Anterior cingulate cortex (tissue), 58 donors: ENCODE measurements around the gene ATP6V1F.

ENCODE experiments used
- DNase-seq, 58 donors: peaks; one replicate each; lab custom pipeline; 2025; lab: John Stamatoyannopoulos, UW

Gene ATP6V1F

DNA sequence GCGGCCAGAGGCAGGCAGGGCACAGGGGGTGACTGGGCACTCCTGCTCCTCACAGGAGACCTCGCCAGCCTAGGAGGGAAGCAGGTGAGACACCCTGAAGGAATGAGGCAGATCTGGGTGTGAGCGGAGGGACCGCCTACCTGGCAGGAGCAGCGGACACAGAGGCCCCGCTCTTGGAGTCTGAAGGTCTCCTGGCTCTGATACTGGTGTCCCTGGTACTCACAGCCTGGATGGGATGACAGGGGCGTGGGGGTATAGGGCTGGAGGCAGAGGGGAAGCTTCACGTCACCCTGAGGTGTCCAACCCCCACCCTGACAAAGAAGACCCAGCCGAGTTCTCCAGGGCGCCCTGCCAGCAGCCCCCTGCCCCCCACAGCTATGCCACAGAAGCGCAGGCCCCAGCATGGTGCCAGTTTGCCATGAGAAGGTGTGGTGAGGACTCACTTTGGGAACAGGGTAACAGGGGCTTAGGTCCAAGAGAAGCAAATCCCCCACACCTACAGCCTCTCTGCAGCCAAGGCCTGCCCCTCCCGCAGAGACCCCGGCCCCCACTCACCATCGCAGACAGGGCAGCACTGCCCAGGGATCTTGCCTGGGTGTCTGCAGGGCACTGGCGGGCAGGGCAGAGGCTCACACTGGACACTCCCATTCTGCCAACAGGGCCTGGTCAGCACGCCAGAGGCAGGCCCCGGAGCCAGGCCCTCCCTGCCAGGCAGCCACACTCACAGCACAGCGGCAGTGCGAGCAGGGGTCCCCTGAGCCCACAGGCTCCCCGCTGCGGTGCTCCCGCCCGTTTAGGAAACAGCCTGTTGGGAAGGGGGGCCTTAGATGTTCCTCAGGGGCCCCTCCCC lies 30.8 kb downstream of the ATP6V1F start:
- no peak for DNase-seq

DNA sequence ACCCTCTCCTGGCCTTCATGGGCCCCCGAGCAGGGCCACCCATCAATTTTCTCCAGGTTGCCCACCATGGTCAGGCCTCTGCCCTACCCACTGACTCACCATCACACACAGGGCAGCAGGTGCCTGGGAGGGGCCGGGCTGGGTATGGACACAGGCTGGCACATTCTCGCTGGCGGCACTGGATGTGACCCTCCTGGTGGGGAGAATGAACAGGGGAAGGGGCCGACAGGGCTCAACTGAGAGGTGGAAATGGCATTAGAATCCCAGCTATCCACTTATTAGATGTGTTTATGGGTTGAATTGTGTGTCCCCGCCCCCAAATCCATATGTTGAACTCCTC lies 31.4 kb downstream of the ATP6V1F start:
- DNase-seq: no peak

GRCh38 chr7:128895320-128895719 lies 32.7 kb downstream of the ATP6V1F start:
- no peak for DNase-seq

- DNase-seq: no peak
Measured at GRCh38 chr7:128899392-128899791, 36.7 kb downstream of the ATP6V1F start.

GRCh38 chr7:128900237-128900636 lies 37.6 kb downstream of the ATP6V1F start:
- DNase-seq: no peak

- DNase-seq: no peak
Measured at GRCh38 chr7:128902761-128903585, 40.3 kb downstream of the ATP6V1F start.

- DNase-seq: no peak
Measured at GRCh38 chr7:128903621-128904361, 41.1 kb downstream of the ATP6V1F start.

DNA sequence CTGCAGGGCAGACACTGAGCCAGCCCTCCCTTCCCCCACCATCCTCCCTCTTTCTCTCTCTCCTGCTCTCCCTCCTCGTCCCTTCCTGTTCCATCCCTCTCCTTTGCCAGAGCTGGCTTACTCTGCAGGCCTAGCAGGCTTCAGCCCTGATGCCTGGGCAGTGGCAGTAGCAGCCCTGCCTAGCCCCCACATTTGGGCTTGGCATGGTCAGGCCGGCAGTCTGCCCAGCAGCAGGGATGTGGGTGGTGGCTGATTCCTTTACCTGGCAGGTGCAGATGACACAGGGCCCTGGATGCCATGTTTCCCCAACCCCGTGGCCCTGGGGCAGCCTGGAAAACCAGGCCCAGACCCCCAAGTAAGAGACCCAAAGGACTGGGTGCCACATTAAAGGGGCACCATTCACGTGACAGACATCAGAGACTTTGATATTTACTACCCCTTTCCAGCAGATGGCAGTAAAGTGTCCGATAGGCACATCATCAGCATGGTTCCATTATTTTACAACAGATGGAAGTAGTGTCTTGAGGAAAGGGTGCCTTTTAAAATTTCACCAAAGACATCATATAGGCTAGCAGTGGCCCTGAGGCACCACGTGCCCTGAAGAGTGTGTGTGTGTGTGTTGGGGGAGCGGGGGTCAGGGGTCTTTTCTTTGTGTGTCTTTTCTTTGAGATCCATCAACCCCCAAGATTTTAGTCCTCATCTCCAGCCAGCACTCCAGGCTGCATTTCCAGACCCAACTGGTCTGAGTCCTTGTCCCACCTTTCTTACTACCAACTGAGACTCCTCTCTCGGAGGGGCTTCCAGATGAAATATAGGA lies 41.9 kb downstream of the ATP6V1F start:
- peak in 1 of 58 donors; percentile 28 for DNase-seq

DNA sequence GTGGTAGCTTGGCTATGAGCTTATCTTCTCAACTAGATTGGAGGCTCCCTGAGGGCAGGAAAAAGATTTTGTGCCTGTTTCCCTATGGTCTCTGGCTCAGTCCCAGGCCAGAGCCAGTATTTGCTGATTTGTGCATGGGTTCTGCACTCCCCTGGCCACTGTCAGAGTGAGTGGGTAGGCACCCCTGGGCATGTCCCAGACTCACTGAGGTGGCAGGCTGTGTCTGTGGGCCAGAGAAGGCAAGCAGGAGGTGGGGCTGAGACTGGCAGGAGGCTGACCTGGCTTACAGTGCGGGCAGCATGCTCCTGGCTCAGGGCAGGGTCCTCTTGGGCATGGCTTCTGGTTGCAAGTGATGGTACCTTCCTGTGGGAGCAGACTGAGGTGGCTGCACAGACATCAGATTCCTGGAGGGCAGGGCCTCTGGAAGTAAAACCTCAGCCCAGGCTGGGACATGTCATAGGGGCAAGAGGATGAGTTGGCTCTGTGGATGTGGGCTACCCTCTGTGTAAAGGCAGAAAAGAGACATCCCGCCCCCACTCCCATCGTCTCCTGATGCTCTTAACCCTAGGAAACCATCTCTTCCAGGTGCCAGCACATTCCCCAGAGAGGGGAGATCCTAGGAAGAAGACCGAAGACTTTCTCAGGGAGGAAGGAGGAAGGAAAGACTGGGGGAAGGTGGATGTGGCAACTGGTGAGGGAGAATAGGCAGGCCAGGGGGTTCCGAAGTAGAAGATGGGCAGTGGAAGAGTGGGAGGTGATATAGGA lies 43.5 kb downstream of the ATP6V1F start:
- DNase-seq: no peak

- DNase-seq: no peak
Measured at GRCh38 chr7:128906766-128907559, 44.3 kb downstream of the ATP6V1F start.

DNA sequence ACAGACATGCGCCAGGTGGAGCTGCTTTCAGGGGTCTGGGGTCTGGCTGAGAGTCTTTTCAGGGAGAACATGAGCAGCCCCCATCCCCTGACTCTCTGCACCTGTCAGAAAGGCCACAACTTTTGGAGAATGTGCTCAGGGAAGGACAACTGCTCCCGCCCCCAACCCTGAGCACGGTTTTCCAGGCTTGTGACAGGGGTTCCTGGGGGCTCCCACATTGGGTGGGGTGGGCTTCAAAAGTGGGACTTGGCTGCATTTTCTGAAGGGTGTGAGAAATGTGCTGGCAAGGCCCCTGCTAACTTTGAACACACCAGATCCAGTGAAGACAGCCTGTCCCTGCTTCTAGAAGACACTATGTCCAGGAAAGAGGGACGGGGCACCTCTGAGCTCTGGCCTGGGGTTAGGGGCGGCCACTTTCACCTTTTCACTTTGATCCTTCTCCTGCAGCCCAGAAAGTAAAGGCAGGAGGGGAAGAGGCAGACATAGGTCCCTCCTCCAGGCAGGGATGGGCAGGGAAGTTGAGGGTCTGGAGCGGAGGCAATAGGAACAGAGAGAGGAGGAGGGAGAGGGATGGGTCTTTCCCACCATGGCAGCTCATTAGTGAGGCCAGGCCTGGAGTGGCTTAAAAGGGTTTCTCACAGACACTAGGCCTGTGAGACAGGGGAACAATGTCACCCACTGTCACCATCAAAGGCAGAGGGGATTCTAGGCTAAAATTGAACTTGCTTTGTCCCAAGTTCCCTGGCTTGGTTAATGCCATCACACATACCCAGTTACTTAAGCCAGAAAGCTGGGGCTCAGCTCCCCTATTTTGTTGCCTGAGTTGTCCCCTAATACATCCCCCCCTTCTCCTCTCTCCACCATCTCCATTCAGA lies 46.3 kb downstream of the ATP6V1F start:
- DNase-seq: no peak

DNA sequence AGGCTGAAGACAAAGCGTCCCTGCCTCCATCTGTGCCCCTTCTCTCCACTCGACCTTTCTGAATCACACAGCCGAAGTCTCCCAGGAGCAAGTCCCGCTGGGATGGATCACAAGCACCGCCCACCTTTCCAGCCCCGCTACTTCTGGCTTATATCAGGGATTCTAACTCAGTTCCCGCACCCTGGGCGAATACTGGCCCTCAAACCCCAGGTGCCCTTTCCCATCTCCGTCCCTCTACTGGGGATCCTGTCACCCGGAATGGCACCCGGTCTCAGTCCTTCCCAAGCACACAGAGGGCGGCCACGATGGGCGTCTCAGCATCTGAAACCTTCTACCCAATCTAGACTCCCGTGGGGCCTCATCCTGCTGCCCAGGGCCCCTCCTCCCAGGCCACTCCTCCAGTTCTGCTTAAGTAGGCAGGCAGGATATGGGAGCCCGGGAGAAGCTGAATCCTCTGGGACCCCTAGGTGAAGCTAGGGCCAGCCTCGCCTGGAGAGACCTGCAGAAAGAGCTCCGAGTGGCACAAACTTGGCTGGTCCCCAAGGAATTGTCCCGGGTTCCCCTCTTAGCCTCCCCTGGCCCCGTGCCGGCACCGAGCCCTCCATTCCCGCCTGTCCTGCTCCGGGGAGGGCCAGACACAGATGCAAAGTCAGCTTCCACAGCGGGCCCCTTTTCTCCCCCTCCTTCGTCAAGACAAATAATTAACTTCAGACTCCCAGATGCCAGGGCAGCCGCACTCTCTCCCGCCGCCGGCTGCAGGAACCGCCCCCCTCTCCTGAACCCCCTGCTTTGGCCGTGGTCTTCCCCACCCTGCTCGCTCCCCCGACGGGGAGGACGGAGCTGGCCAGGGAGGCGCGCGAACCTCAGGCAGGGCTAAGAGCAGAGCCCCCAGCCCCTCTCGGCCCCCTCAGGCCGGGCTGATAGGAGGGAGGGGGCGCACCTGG lies 47.2 kb downstream of the ATP6V1F start:
- DNase-seq: no peak

DNA sequence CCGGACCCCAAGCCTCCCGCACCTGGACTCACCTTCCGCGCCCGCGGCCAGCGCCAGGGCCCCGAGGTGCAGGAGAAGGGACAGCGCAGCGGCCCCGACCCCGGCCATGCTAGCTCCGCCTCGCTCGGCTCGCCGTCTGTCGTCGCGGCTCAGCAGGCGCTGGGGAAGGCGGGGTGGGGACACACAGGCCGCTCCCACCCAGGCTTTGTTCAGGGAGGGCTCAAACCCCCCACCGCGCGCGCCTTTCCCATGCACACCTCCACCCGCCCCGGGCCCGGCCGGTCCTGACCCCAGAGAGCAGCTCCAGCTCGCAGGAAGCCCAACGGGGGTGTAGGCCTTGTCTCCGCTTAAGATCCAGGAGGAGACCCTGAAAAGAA lies 47.9 kb downstream of the ATP6V1F start, which contains the start of gene KCP:
KCP (minus strand) TSS at position 141 of the 377 bp plus-strand sequence; CDS start at position 108, 33 bp downstream.
- no peak for DNase-seq

GRCh38 chr7:128911423-128912031 lies 48.9 kb downstream of the ATP6V1F start:
- DNase-seq: no peak

DNA sequence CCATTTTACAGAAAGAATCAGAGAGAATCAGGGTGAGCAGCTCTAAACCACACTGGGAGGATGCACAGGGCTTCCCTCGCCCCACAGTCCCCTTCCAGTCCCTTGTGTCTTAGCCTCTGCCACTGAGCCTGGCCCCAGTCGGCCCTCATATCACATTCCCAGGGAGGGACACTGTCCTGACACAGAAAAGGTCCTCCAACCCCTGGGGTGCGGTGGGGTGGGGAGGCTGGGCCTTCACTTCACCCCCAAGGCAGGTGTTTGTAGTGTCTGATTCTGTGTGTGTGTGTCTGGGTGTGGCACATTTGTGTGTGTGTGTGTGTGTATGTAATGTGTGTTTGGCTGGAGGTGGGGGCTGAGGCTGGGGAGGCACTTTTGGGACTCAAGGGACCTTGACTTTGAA lies 49.6 kb downstream of the ATP6V1F start:
- no peak for DNase-seq
